GM19193 (cell line): ENCODE results near the gene UVSSA.

Source experiments
- POLR2A ChIP-seq: IDR thresholded peaks from 4 replicates; pipeline ENCODE4 v1.6.1; 2011; ENCODE audit not compliant: insufficient read depth, insufficient read length; ENCODE audit errors: extremely low read depth

The UVSSA gene

GRCh38 chr4:1337376-1337831 is 9.6 kb upstream of the UVSSA start:
- TF ChIP-seq POLR2A, result no peak

DNA sequence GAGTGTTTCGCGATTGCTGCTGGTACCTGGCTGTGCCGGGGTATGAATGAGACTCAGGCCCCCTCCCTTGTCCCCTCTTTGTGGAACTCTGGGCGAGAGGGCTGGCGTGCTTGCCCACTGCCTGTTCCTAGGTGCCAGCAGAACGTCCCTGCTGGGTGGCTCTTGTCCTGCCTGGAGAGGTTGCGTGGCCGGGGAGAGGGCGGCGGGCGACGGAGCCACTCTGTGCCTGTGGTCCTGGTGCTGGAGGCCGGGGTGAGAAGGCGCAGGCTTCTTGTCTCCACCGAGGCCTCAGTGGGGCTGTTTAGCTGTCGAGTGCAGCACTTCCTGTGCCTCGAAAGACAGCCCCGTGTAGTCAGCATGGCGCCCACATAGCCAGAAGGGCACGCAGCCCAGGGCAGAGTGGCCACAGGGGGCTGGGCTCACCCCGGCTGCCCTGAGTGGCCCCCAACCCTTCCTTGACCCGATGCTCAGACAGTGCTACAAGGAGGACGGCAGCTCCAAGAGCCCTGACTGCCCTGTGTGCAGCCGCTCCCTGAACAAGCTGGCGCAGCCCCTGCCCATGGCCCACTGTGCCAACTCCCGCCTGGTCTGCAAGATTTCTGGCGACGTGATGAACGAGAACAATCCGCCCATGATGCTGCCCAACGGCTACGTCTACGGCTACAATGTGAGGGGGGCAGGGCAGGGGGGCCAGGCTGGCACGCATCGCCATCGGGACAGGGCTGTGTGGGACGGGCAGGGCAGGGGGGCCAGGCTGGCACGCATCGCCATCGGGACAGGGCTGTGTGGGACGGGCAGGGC is 8.9 kb upstream of the UVSSA start:
- no peak for TF ChIP-seq POLR2A

GRCh38 chr4:1338752-1339414 is 8.1 kb upstream of the UVSSA start:
- TF ChIP-seq POLR2A, result no peak

DNA sequence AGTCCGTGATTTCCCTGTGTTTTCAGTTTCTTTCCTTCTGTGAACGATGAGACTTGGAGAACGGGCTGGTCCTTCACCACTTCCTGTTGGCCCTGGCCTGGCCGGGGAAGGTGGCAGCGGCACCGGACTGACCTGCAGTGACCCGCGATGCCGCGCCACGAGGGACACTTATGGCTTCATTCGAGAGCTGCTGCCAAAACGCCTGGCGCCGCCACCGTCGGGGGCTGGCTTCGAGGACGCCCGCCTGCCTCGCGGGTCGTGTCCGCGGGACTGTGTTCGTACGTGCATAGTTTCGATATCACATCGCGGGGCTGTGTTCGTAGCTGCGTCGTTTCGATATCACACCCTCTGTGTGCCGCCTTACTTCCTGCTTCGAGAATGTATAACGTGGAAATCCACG is 7.5 kb upstream of the UVSSA start:
- TF ChIP-seq POLR2A, result no peak

GRCh38 chr4:1340181-1340747 is 6.7 kb upstream of the UVSSA start:
- no peak for TF ChIP-seq POLR2A

GRCh38 chr4:1340861-1341260 is 6.1 kb upstream of the UVSSA start:
- no peak for TF ChIP-seq POLR2A

- no peak for TF ChIP-seq POLR2A
Measured at GRCh38 chr4:1342003-1342402, 5.0 kb upstream of the UVSSA start.

DNA sequence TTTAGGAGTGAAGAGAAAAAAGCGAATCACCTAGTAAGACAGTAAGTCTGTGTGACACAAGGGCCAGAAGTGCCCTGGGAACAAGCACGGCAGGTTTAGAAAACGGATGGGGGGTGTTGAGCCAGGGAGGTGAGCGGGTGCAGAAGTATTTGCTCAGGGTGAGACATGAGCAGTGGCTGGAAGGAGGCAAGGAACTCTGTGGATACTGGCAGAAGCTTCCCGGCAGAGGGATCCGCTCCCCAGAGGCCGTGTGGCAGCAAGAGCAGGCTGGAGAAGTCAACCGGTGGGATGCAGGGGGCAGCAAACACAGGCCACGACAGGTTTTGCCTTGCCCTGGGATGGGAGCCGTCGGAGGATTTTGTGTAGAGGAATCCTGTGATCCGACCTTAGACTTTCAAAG is 2.3 kb upstream of the UVSSA start:
- no peak for TF ChIP-seq POLR2A

DNA sequence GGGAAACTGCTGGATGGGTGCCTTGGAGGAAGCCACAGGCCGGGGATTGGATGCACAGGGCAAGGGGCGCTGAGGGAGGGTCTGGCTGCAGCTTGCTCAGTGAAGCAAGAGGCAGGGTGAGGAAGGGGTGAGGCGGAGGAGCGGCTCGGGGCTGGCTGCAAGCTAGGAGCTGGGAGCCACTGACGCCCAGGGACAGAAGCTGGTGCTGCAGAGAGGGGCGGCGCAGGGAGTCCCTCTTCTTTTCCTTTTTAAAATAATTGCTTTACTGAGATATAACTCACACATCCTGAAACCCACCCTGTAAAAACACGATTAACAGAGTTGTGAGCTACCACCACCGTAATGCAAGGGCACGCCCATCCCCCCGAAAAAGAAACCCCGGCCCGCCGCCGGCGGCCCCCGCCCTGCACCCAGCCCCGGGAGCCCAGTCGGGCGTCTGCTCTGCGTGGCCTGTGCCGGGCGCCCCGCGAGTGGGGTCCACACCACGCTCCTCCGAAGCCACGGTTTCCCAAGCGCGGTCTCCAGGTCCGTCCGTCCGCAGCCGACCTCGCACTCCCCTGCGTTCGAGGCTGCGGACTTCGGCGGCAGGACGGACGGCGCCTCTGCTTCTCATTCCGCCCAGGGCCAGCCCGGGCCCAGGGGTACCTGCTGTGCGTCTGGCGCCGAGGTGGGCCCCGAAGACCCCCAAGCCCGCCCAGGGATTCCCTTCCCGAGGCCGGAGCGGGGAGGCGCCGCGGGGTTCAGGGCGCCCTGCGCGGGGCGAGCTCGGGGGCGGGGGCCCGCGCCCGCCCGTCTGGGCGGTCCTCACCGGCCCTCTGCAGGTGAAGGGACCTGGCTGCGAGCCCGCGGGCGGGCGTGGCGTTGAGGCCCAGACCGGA is 866 bp upstream of the UVSSA start:
- no peak for TF ChIP-seq POLR2A

DNA sequence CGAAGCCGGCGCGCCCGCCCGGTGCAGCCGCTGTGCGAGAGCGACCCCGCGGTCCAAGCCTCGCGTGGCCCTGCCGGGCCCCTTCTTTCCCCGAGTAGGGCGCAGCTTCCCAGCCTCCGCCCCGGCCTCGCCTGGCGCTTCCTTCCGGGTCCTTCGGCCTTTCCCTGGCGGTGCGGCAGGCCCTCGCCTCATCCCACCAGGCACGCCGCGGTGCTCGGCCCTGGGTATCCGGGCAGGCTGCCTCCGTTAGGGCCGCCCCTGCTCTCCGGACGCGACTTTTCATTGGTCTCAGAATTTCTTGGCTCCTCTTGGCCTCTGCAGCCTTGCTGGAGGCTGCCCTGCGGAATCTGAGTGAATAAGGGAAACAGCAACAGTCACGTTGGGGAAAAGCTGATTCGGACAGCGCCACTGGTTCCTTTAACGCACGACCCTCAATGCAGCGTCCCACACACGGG is 429 bp downstream of the UVSSA start:
- no peak for TF ChIP-seq POLR2A

- TF ChIP-seq POLR2A, result no peak
Measured at GRCh38 chr4:1348014-1348513, 1.1 kb downstream of the UVSSA start.

- TF ChIP-seq POLR2A, result no peak
Measured at GRCh38 chr4:1348746-1349145, 1.7 kb downstream of the UVSSA start.

DNA sequence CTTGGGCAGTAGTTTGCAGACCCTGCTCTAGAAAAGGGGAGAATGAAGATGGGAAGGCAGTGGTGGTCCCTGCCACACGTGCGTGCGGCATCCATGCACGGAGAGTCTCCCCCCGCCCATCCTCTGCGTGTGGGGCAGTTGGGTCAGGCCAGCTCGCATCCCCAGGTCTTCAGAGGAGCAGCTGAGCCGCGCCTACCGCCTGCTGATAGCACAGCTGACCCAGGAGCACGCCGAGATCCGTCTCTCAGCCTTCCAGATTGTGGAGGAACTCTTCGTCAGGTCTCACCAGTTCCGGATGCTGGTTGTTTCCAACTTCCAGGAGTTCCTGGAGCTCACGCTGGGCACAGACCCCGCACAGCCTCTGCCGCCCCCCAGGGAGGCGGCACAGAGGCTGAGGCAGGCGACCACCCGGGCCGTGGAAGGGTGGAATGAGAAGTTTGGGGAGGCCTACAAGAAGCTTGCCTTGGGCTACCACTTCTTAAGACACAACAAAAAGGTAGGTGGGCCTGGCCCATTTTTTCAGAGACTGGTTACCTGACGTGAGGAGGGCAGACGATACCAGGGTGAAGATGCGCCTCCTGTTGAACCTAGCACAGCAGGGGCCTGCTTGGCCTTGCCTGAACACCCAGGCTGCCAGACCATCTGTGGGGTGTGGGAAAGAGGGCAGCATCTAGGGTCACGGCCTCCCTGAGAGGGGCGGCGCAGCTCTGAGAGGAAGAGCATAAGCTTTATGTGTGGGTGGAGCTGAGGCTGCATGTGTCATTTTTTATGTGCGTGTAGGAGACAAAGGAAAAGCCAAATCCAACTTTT is 2.6 kb downstream of the UVSSA start:
- TF ChIP-seq POLR2A, result no peak

DNA sequence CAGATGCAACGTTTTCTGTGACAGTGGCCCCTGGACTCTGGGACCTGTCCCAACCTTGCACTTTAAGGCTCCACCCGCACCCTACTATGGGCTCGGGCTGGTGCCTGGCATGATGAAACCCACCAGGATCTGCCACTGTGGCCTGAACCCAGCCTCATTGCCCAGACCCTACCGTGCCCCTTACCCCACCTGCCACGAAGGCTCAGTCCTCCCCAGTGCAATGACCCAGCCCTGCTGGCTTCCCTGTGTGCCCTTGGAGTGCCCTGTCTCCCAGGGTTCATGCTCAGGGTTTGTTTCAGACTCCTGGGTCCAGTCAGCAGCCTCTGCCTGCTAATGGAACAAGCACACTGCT is 3.1 kb downstream of the UVSSA start:
- TF ChIP-seq POLR2A, result no peak
